ENCODE measurements around the gene ADD1.

DNA sequence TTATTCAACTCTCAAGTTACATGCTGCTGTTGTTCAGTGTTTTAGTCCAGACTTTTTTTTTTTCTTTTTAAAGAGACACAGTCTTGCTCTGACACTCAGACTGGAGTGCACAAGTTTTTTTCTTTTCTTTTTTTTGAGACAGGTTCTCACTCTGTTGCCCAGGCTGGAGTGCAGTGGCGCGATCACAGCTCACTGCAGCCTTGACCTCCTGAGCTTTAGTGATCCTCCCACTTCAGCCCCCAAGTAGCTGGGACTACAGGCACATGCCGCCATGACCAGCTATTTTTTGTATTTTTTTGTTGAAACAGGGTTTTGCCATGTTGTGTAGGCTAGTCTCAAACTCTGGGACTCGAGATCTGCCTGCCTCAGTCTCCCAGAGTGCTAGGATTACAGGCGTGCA lies 11.9 kb downstream of the ADD1 start:
- TF ChIP-seq, protein P1, sequence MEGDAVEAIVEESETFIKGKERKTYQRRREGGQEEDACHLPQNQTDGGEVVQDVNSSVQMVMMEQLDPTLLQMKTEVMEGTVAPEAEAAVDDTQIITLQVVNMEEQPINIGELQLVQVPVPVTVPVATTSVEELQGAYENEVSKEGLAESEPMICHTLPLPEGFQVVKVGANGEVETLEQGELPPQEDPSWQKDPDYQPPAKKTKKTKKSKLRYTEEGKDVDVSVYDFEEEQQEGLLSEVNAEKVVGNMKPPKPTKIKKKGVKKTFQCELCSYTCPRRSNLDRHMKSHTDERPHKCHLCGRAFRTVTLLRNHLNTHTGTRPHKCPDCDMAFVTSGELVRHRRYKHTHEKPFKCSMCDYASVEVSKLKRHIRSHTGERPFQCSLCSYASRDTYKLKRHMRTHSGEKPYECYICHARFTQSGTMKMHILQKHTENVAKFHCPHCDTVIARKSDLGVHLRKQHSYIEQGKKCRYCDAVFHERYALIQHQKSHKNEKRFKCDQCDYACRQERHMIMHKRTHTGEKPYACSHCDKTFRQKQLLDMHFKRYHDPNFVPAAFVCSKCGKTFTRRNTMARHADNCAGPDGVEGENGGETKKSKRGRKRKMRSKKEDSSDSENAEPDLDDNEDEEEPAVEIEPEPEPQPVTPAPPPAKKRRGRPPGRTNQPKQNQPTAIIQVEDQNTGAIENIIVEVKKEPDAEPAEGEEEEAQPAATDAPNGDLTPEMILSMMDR (IDR thresholded peaks at IDR 0.05): no peak
- no peak for TF ChIP-seq POLR2A (IDR thresholded peaks at IDR 0.05)

All from right lobe of liver (tissue), 4 donors.